Vagina (tissue), 2 donors: ENCODE results near the gene EGR2.

Experiments used
- POLR2AphosphoS5 ChIP-seq, 2 donors: sonication (generic); formaldehyde crosslinking; IDR thresholded peaks; one replicate each; pipeline ENCODE4 v1.9.0; 2017; ENCODE audit warnings: antibody characterized with exemption in 2 of 2, mild to moderate bottlenecking in 2 of 2, low read depth in 1 of 2; ENCODE audit not compliant: insufficient read depth in 1 of 2
- TF ChIP-seq, protein P1 (sequence below), 3 experiments: fragments of 450-650 bp in 2 of 3; fragments of 200-600 bp in 1 of 3; sonication (generic) in 1 of 3; IDR thresholded peaks; one replicate each; pipeline ENCODE4 v1.5.1; 2017 to 2019; ENCODE audit warnings: antibody characterized with exemption in 3 of 3, mild to moderate bottlenecking in 2 of 3, moderate library complexity in 2 of 3

DNA sequence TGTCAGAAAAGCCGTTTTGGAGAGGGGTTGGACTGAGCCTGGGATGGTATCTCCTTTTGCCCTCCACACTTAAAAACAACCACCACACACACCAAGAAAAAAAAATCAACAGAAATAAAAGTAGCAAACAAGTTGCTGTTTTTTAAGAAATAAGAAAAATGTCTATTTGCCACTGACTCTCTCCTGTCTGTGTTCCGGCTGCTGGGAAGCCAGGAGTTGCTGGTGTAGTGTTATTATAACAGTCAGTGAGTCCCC, 163 bp downstream of the EGR2 start:
- no peak for TF ChIP-seq POLR2AphosphoS5 (IDR thresholded peaks at IDR 0.05; ENCODE audit: insufficient read depth in 1 of 2, low read depth in 1 of 2)
- TF ChIP-seq, protein P1, sequence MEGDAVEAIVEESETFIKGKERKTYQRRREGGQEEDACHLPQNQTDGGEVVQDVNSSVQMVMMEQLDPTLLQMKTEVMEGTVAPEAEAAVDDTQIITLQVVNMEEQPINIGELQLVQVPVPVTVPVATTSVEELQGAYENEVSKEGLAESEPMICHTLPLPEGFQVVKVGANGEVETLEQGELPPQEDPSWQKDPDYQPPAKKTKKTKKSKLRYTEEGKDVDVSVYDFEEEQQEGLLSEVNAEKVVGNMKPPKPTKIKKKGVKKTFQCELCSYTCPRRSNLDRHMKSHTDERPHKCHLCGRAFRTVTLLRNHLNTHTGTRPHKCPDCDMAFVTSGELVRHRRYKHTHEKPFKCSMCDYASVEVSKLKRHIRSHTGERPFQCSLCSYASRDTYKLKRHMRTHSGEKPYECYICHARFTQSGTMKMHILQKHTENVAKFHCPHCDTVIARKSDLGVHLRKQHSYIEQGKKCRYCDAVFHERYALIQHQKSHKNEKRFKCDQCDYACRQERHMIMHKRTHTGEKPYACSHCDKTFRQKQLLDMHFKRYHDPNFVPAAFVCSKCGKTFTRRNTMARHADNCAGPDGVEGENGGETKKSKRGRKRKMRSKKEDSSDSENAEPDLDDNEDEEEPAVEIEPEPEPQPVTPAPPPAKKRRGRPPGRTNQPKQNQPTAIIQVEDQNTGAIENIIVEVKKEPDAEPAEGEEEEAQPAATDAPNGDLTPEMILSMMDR (IDR thresholded peaks at IDR 0.05), result no peak
